Hepatocyte (in vitro differentiated cells): Measurements from ENCODE around the gene RAP1GAP. TPM values are rescaled to one million over a fixed set of nuclear protein-coding genes. Genes with fewer than 3 reads are reported as not detected.

Experiments
- DNase-seq: peaks from one replicate; pipeline ENCODE4 v3.0.0-alpha.2; 2016; ENCODE audit warnings: low spot score
- H2AFZ ChIP-seq: fragments of 200-600 bp; sonication (generic); 2 replicates; pipeline ENCODE4 v1.6.0; 2016; ENCODE audit warnings: antibody characterized with exemption, mild to moderate bottlenecking
- H3K27ac ChIP-seq: fragments of 200-600 bp; sonication (generic); 2 replicates; pipeline ENCODE4 v1.5.1; 2016; ENCODE audit warnings: mild to moderate bottlenecking
- H3K27me3 ChIP-seq: fragments of 200-600 bp; sonication (generic); 2 replicates; pipeline ENCODE4 v1.6.1; 2016
- H3K36me3 ChIP-seq: fragments of 200-600 bp; sonication (generic); replicated peaks from 2 replicates; pipeline ENCODE4 v1.5.1; 2016; ENCODE audit warnings: low read depth; ENCODE audit not compliant: insufficient read depth
- H3K4me1 ChIP-seq: fragments of 200-600 bp; sonication (generic); 2 replicates; pipeline ENCODE4 v1.5.1; 2016; ENCODE audit warnings: mild to moderate bottlenecking, moderate library complexity; ENCODE audit not compliant: insufficient read depth
- H3K4me2 ChIP-seq: fragments of 200-600 bp; sonication (generic); 2 replicates; pipeline ENCODE4 v1.6.0; 2016
- H3K4me3 ChIP-seq: fragments of 200-600 bp; sonication (generic); 2 replicates; pipeline ENCODE4 v1.5.1; 2016; ENCODE audit warnings: mild to moderate bottlenecking
- H3K79me2 ChIP-seq: fragments of 200-600 bp; sonication (generic); 2 replicates; pipeline ENCODE4 v1.6.0; 2017; ENCODE audit warnings: mild to moderate bottlenecking
- H3K9me2 ChIP-seq: fragments of 200-600 bp; sonication (generic); replicated peaks from 2 replicates; pipeline ENCODE4 v1.6.0; 2017; ENCODE audit warnings: mild to moderate bottlenecking; ENCODE audit not compliant: insufficient read depth
- H3K9me3 ChIP-seq: fragments of 200-600 bp; sonication (generic); 2 replicates; pipeline ENCODE4 v1.5.1; 2016; ENCODE audit warnings: low read depth, mild to moderate bottlenecking
- H4K20me1 ChIP-seq: fragments of 200-600 bp; sonication (generic); 2 replicates; pipeline ENCODE4 v1.6.0; 2016; ENCODE audit warnings: mild to moderate bottlenecking; ENCODE audit not compliant: insufficient read depth, poor library complexity, severe bottlenecking
- CTCF ChIP-seq: fragments of 200-600 bp; sonication (generic); IDR thresholded peaks from 2 replicates; pipeline ENCODE4 v1.5.1; 2016; ENCODE audit warnings: antibody characterized with exemption, mild to moderate bottlenecking; ENCODE audit not compliant: poor library complexity
- EZH2 ChIP-seq: fragments of 200-600 bp; sonication (generic); IDR thresholded peaks from 2 replicates; pipeline ENCODE4 v1.6.1; 2016; ENCODE audit warnings: antibody characterized with exemption, mild to moderate bottlenecking, borderline replicate concordance
- EZH2phosphoT487 ChIP-seq: fragments of 200-600 bp; sonication (generic); IDR thresholded peaks from one replicate; pipeline ENCODE4 v1.6.1; 2018; ENCODE audit warnings: antibody characterized with exemption, mild to moderate bottlenecking, low read depth, moderate library complexity; ENCODE audit not compliant: unreplicated experiment, severe bottlenecking
- WGBS: methylation state at CpG from one replicate; pipeline ENCODE4 v1.1.6; 2016; ENCODE audit warnings: low lambda C conversion rate; ENCODE audit errors: missing lambda C conversion rate; 5-methylcytosine and 5-hydroxymethylcytosine counted together
- polyA plus RNA-seq: library from polyadenylated mRNA; unstranded; fragments of >200 nt; fragmentation: Nextera tagmentation; extraction: Ambion mirVana; gene quantifications from 2 replicates; pipeline ENCODE4 v1.2.1, GENCODE V29; 2016
- total RNA-seq: library from RNA; depleted of rRNA; stranded (reverse); fragments of >200 nt; gene quantifications from 2 replicates; pipeline ENCODE4 v1.2.3, GENCODE V29; 2014

RAP1GAP gene
- total and polyA plus RNA-seq, 2 experiments from 2014 or later, result 12.3 to 18.0 TPM

DNA sequence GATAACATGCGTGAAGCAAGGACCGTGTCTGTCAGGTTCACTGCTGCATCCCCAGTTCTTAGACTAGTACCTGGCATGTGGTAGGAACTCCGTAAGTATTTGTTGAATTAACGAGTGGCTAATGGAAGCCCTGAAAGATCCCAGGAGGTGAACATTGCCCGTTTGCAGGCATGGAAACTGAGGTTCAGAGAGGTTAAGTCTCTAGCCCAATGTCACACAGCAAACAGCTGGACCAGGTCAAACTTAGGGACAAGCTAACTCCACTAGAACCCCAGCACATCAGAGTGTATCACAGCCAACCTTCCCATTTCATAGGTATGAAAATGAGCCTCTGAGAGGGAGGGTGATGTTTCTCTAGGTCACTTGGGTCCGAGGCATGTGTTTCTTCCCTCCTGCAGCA is 27.6 kb downstream of the RAP1GAP start:
- H3K27ac ChIP-seq, result no peak overlapping the region
- H3K9me3 ChIP-seq, result no peaks in the 10 kb centered on the region
- TF ChIP-seq EZH2 (no peak), EZH2phosphoT487 (no peak), CTCF (no peak)
- H3K27me3 ChIP-seq, result no peaks in the 10 kb centered on the region
- H3K4me2 ChIP-seq, result no peak overlapping the region
- H3K4me3 ChIP-seq, result no peak overlapping the region
- no peak overlapping the region for H2AFZ ChIP-seq
- no peaks in the 10 kb centered on the region for H3K36me3 ChIP-seq
- peaks cover 8% of the 10 kb centered on the region for H3K4me1 ChIP-seq
- WGBS, result 93% methylated on average over 6 of the region's 6 CpGs
- H3K9me2 ChIP-seq, result no peaks in the 10 kb centered on the region
- DNase-seq, result no peak
- H3K79me2 ChIP-seq, result no peaks in the 10 kb centered on the region
- no peaks in the 10 kb centered on the region for H4K20me1 ChIP-seq

GRCh38 chr1:21641076-21641475 is 28.1 kb downstream of the RAP1GAP start:
- TF ChIP-seq EZH2 (no peak), EZH2phosphoT487 (no peak), CTCF (no peak)
- DNase-seq, result no peak
- no peak overlapping the region for H3K4me3 ChIP-seq
- H3K4me2 ChIP-seq, result no peak overlapping the region
- H2AFZ ChIP-seq, result no peak overlapping the region
- H3K4me1 ChIP-seq, result peaks cover 8% of the 10 kb centered on the region
- H3K27me3 ChIP-seq, result no peaks in the 10 kb centered on the region
- WGBS, result 79% methylated on average over 2 of the region's 2 CpGs
- no peaks in the 10 kb centered on the region for H3K9me3 ChIP-seq
- H4K20me1 ChIP-seq, result no peaks in the 10 kb centered on the region
- no peaks in the 10 kb centered on the region for H3K36me3 ChIP-seq
- H3K79me2 ChIP-seq, result no peaks in the 10 kb centered on the region
- no peak overlapping the region for H3K27ac ChIP-seq
- H3K9me2 ChIP-seq, result no peaks in the 10 kb centered on the region

DNA sequence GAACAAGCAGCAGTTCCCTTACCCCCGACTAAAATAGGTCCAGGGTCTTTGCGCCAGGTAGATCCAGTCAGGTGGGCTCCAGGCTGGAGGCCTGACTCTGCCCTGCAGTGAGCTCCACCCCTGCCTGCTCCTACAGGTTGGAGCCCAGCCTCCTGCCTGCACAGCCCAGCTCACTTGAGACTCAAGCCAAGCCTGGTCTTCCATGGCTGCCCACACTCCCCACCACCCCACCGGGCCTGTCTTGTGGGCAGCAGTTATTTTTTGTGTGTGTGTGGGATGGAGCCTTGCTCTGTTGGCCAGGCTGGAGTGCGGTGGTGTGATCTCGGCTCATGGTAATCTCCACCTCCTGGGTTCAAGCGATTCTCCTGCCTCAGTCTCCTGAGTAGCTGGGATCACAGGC is 28.5 kb downstream of the RAP1GAP start:
- H3K4me1 ChIP-seq, result peaks cover 8% of the 10 kb centered on the region

More for the DNA sequence above, 28.5 kb downstream of the RAP1GAP start:
- no peaks in the 10 kb centered on the region for H3K9me3 ChIP-seq
- no peaks in the 10 kb centered on the region for H3K9me2 ChIP-seq
- no peak for DNase-seq
- H3K27me3 ChIP-seq, result no peaks in the 10 kb centered on the region
- H3K4me2 ChIP-seq, result no peak overlapping the region
- no peaks in the 10 kb centered on the region for H4K20me1 ChIP-seq
- H3K79me2 ChIP-seq, result no peaks in the 10 kb centered on the region
- no peak overlapping the region for H2AFZ ChIP-seq
- WGBS, result 98% methylated on average over 6 of the region's 6 CpGs
- H3K4me3 ChIP-seq, result no peak overlapping the region
- H3K27ac ChIP-seq, result no peak overlapping the region
- no peaks in the 10 kb centered on the region for H3K36me3 ChIP-seq
- no peak for TF ChIP-seq EZH2phosphoT487
- no peak for TF ChIP-seq CTCF
- TF ChIP-seq EZH2, result no peak
